Thoracic aorta (tissue), 2 donors: ENCODE results near the gene TSHZ2. TPM values are rescaled to one million over a fixed set of nuclear protein-coding genes. Genes with fewer than 3 reads are reported as not detected.

ENCODE experiments used
- ATAC-seq: fragments of 150-250 bp; one replicate; pipeline ENCODE4 v1.8.0; 2017; ENCODE audit warnings: low read depth; ENCODE audit not compliant: insufficient number of reproducible peaks, low FRiP score
- DNase-seq: peaks from one replicate; pipeline ENCODE4 v3.0.0-alpha.2; 2020; ENCODE audit warnings: low spot score
- H3K27ac ChIP-seq, 2 donors: fragments of 200-600 bp; sonication (generic); 1 replicate in 1 of 2; 2 replicates in 1 of 2; pipeline ENCODE4 v1.5.1; 2016; ENCODE audit warnings: mild to moderate bottlenecking in 2 of 2, moderate library complexity in 2 of 2
- H3K27me3 ChIP-seq: fragments of 200-600 bp; sonication (generic); replicated peaks from 2 replicates; pipeline ENCODE4 v1.6.0; 2016; ENCODE audit warnings: mild to moderate bottlenecking; ENCODE audit not compliant: insufficient read depth
- H3K36me3 ChIP-seq: fragments of 200-600 bp; sonication (generic); one replicate; pipeline ENCODE4 v1.5.1; 2016
- H3K4me1 ChIP-seq, 2 donors: fragments of 200-600 bp; sonication (generic); 1 replicate in 1 of 2; 2 replicates in 1 of 2; pipeline versions ENCODE4 v1.5.1 to v1.6.0; 2016; ENCODE audit warnings: low read depth in 2 of 2, mild to moderate bottlenecking in 1 of 2; ENCODE audit not compliant: control insufficient read depth in 1 of 2
- H3K4me3 ChIP-seq: fragments of 200-600 bp; sonication (generic); 2 replicates; pipeline ENCODE4 v1.5.1; 2016; ENCODE audit warnings: mild to moderate bottlenecking
- H3K9me3 ChIP-seq: fragments of 200-600 bp; sonication (generic); 2 replicates; pipeline ENCODE4 v1.5.1; 2016
- CTCF ChIP-seq: fragments of 200-600 bp; sonication (generic); IDR thresholded peaks from one replicate; pipeline ENCODE4 v1.5.1; 2019; ENCODE audit warnings: antibody characterized with exemption
- total RNA-seq, 2 donors: library from RNA; depleted of rRNA; stranded (reverse); fragments of >200 nt; gene quantifications; one replicate each; pipeline versions ENCODE4 v1.1.0 to v1.2.3, GENCODE V29; 2016

TSHZ2 gene
- total RNA-seq, 2 donors from 2014 or later = 8.4 to 32.6 TPM

- no peak overlapping the region for H3K27ac ChIP-seq
- H3K4me1 ChIP-seq = no peaks in the 10 kb centered on the region
- H3K4me3 ChIP-seq = no peak overlapping the region
- no peak for ATAC-seq
- H3K9me3 ChIP-seq = no peaks in the 10 kb centered on the region
- H3K27me3 ChIP-seq = no peaks in the 10 kb centered on the region
- TF ChIP-seq CTCF = no peak
- no peaks in the 10 kb centered on the region for H3K36me3 ChIP-seq
- DNase-seq = no peak
Measured at GRCh38 chr20:53382263-53382844, 410.2 kb downstream of the TSHZ2 start.

- H3K27me3 ChIP-seq = no peaks in the 10 kb centered on the region
- H3K4me1 ChIP-seq = no peaks in the 10 kb centered on the region
- no peak overlapping the region for H3K27ac ChIP-seq
- H3K36me3 ChIP-seq = no peaks in the 10 kb centered on the region
- TF ChIP-seq CTCF = no peak
- DNase-seq (no peak), ATAC-seq (no peak)
- no peaks in the 10 kb centered on the region for H3K9me3 ChIP-seq
- H3K4me3 ChIP-seq = no peak overlapping the region
Measured at GRCh38 chr20:53383916-53384315, 411.8 kb downstream of the TSHZ2 start.

- no peak overlapping the region for H3K27ac ChIP-seq
- H3K27me3 ChIP-seq = no peaks in the 10 kb centered on the region
- no peak overlapping the region for H3K4me3 ChIP-seq
- no peak for TF ChIP-seq CTCF
- no peak for DNase-seq
- no peaks in the 10 kb centered on the region for H3K9me3 ChIP-seq
- no peaks in the 10 kb centered on the region for H3K36me3 ChIP-seq
- no peaks in the 10 kb centered on the region for H3K4me1 ChIP-seq
- ATAC-seq = no peak
Measured at GRCh38 chr20:53384392-53384791, 412.2 kb downstream of the TSHZ2 start.

GRCh38 chr20:53385941-53386767 is 414.0 kb downstream of the TSHZ2 start:
- Histone ChIP-seq H3K4me3 (no peak overlapping the region), H3K9me3 (no peaks in the 10 kb centered on the region), H3K36me3 (no peaks in the 10 kb centered on the region), H3K27ac (no peak overlapping the region), H3K27me3 (no peaks in the 10 kb centered on the region), H3K4me1 (no peaks in the 10 kb centered on the region)
- ATAC-seq = no peak
- DNase-seq = no peak
- no peak for TF ChIP-seq CTCF

- TF ChIP-seq CTCF = no peak
- ATAC-seq = no peak
- Histone ChIP-seq H3K4me1 (no peaks in the 10 kb centered on the region), H3K4me3 (no peak overlapping the region), H3K27me3 (no peaks in the 10 kb centered on the region), H3K27ac (no peak overlapping the region), H3K36me3 (no peaks in the 10 kb centered on the region), H3K9me3 (no peaks in the 10 kb centered on the region)
- DNase-seq = no peak
Measured at GRCh38 chr20:53387983-53388675, 416.0 kb downstream of the TSHZ2 start.
